GM12878 (cell line): ENCODE results near the gene MZB1. TPM values are rescaled to one million over a fixed set of nuclear protein-coding genes. Genes with fewer than 3 reads are reported as not detected.

Source experiments
- BHLHE40 ChIP-seq, 2 experiments: fragments of 450-650 bp in 1 of 2; IDR thresholded peaks; 2 replicates each; pipeline ENCODE4 v1.6.1; 2011 to 2017; ENCODE audit warnings: low read depth in 2 of 2, borderline replicate concordance in 1 of 2, improper control_type of control experiment in 1 of 2, low read length in 1 of 2, mild to moderate bottlenecking in 1 of 2
- ETV6 ChIP-seq, 2 experiments: fragments of 450-650 bp in 1 of 2; IDR thresholded peaks in 1 of 2; conservative IDR thresholded peaks in 1 of 2; 2 replicates each; pipeline ENCODE4 v1.6.1; 2014; ENCODE audit warnings: antibody characterized with exemption in 1 of 2, borderline replicate concordance in 1 of 2, low read depth in 1 of 2, mild to moderate bottlenecking in 1 of 2, moderate library complexity in 1 of 2
- KLF5 ChIP-seq: fragments of 450-650 bp; IDR thresholded peaks from 2 replicates; pipeline ENCODE4 v1.6.1; 2014; ENCODE audit warnings: mild to moderate bottlenecking; ENCODE audit not compliant: partially characterized antibody
- RAD21 ChIP-seq: IDR thresholded peaks from 2 replicates; pipeline ENCODE4 v1.6.1; 2011; ENCODE audit warnings: mild to moderate bottlenecking, low read depth, low read length, moderate library complexity; ENCODE audit not compliant: insufficient read depth
- RB1 ChIP-seq: fragments of 450-650 bp; formaldehyde crosslinking; IDR thresholded peaks from 2 replicates; pipeline ENCODE4 v1.6.1; 2017; ENCODE audit warnings: mild to moderate bottlenecking, borderline replicate concordance
- SIX5 ChIP-seq: IDR thresholded peaks from 2 replicates; pipeline ENCODE4 v1.6.1; 2011; ENCODE audit warnings: mild to moderate bottlenecking, low read depth, low read length, moderate library complexity; ENCODE audit not compliant: severe bottlenecking
- polyA plus RNA-seq, 11 experiments: library from polyadenylated mRNA; depleted of rRNA in 4 of 11; unstranded in 6 of 11; stranded (reverse) in 5 of 11; fragments of >200 nt; fragmentation: Nextera tagmentation in 4 of 11; fragmentation: Illumina TruSeq in 1 of 11; extraction: Ambion mirVana in 4 of 11; extraction: Trizol in 1 of 11; gene quantifications; 1 replicate in 1 of 11; 2 replicates in 10 of 11; pipeline versions ENCODE4 v1.2.1 to v1.2.3, GENCODE V29; 2011 to 2016; ENCODE audit warnings: inconsistent platforms in 2 of 11, missing spikeins in 2 of 11, low read depth in 1 of 11
- total RNA-seq, 4 experiments: library from RNA; depleted of rRNA in 3 of 4; stranded (reverse); fragments of >200 nt in 3 of 4; fragmentation: Illumina TruSeq in 1 of 4; extraction: Trizol in 1 of 4; gene quantifications; 2 replicates each; pipeline versions ENCODE4 v1.2.1 to v1.2.3, GENCODE V29; 2013 to 2021
- TF ChIP-seq, protein P1 (sequence below), 3 experiments: IDR thresholded peaks in 2 of 3; conservative IDR thresholded peaks in 1 of 3; 2 replicates each; pipeline ENCODE4 v1.5.1; 2011; ENCODE audit warnings: low read depth in 3 of 3, low read length in 3 of 3, mild to moderate bottlenecking in 3 of 3, control low read depth in 2 of 3, moderate library complexity in 2 of 3, inconsistent platforms in 1 of 3, mixed read lengths in 1 of 3; ENCODE audit not compliant: control insufficient read depth in 2 of 3, insufficient read depth in 1 of 3; ENCODE audit errors: extremely low read depth in 1 of 3
- TF ChIP-seq, protein P2 (sequence below): fragments of 450-650 bp; formaldehyde crosslinking; IDR thresholded peaks from 2 replicates; pipeline ENCODE4 v1.5.0; 2022; ENCODE audit warnings: mild to moderate bottlenecking, missing genetic modification characterization
- TF ChIP-seq, protein P3 (sequence below): fragments of 450-650 bp; conservative IDR thresholded peaks from 2 replicates; pipeline ENCODE4 v1.6.1; 2017; ENCODE audit warnings: mild to moderate bottlenecking, moderate library complexity
- TF ChIP-seq, protein P4 (sequence below): fragments of 450-650 bp; IDR thresholded peaks from 2 replicates; pipeline ENCODE4 v1.6.1; 2017; ENCODE audit warnings: mild to moderate bottlenecking, moderate library complexity
- TF ChIP-seq, protein P5 (sequence below): fragments of 450-650 bp; IDR thresholded peaks from 2 replicates; pipeline ENCODE4 v1.6.1; 2018; ENCODE audit warnings: borderline replicate concordance, mild to moderate bottlenecking; ENCODE audit not compliant: partially characterized antibody

The MZB1 gene
- total and polyA plus RNA-seq, 10 of the 15 experiments (the other 5 are each of a cell fraction or from before 2014, with no cell fraction given), result 19.3 to 406 (median 188) TPM

DNA sequence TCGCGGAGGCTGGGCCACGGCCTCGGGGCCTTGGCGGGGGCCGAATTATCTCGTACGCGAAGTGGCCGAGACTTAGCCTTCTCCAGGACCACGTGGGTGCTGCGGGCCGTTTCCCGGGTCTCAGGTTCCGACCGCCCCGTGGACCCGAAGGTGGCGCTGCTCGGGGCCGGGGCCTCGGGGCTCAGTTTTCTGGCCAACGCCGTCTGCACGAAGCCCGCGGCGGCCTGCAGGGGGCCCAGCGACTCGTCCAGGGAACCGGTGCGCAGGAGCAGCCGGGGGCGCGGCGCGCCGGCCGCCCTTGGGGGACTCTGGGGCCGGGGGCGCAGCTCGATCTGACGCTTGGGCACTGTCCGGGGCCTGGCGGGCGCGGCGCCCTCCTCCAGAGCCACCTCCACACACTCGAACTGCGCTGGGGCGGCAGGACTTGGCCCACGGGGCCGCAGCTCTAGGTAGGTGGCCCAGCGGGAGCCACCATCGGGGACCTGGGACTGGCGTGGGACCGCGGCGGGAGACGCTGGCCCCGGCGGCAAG lies 4.5 kb upstream of the MZB1 start (continued):
- TF ChIP-seq, protein P1, sequence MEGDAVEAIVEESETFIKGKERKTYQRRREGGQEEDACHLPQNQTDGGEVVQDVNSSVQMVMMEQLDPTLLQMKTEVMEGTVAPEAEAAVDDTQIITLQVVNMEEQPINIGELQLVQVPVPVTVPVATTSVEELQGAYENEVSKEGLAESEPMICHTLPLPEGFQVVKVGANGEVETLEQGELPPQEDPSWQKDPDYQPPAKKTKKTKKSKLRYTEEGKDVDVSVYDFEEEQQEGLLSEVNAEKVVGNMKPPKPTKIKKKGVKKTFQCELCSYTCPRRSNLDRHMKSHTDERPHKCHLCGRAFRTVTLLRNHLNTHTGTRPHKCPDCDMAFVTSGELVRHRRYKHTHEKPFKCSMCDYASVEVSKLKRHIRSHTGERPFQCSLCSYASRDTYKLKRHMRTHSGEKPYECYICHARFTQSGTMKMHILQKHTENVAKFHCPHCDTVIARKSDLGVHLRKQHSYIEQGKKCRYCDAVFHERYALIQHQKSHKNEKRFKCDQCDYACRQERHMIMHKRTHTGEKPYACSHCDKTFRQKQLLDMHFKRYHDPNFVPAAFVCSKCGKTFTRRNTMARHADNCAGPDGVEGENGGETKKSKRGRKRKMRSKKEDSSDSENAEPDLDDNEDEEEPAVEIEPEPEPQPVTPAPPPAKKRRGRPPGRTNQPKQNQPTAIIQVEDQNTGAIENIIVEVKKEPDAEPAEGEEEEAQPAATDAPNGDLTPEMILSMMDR (IDR thresholded peaks at IDR 0.05 in 2 of 3, conservative IDR thresholded peaks at IDR 0.05 in 1 of 3; ENCODE audit: control insufficient read depth in 2 of 3, extremely low read depth in 1 of 3, insufficient read depth in 1 of 3, low read depth in 3 of 3, low read length in 3 of 3), result peak; percentile 50 to 72 (median 60)
- TF ChIP-seq, protein P2, sequence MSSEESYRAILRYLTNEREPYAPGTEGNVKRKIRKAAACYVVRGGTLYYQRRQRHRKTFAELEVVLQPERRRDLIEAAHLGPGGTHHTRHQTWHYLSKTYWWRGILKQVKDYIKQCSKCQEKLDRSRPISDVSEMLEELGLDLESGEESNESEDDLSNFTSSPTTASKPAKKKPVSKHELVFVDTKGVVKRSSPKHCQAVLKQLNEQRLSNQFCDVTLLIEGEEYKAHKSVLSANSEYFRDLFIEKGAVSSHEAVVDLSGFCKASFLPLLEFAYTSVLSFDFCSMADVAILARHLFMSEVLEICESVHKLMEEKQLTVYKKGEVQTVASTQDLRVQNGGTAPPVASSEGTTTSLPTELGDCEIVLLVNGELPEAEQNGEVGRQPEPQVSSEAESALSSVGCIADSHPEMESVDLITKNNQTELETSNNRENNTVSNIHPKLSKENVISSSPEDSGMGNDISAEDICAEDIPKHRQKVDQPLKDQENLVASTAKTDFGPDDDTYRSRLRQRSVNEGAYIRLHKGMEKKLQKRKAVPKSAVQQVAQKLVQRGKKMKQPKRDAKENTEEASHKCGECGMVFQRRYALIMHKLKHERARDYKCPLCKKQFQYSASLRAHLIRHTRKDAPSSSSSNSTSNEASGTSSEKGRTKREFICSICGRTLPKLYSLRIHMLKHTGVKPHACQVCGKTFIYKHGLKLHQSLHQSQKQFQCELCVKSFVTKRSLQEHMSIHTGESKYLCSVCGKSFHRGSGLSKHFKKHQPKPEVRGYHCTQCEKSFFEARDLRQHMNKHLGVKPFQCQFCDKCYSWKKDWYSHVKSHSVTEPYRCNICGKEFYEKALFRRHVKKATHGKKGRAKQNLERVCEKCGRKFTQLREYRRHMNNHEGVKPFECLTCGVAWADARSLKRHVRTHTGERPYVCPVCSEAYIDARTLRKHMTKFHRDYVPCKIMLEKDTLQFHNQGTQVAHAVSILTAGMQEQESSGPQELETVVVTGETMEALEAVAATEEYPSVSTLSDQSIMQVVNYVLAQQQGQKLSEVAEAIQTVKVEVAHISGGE (CRISPR knock-in tag), result no peak
- TF ChIP-seq BHLHE40 (IDR thresholded peaks at IDR 0.05; ENCODE audit: borderline replicate concordance in 1 of 2, low read depth in 2 of 2, low read length in 1 of 2) (no peak; a peak in 1 of 4 replicates), RAD21 (peak; percentile 39; the same call in 1 of the 2 replicates), KLF5 (peak; percentile 51), ETV6 (conservative IDR thresholded peaks at IDR 0.05 in 1 of 2, IDR thresholded peaks at IDR 0.05 in 1 of 2; ENCODE audit: borderline replicate concordance in 1 of 2, low read depth in 1 of 2) (no peak), SIX5 (no peak), RB1 (peak; percentile 45; the same call in 1 of the 2 replicates)
- TF ChIP-seq, protein P3, sequence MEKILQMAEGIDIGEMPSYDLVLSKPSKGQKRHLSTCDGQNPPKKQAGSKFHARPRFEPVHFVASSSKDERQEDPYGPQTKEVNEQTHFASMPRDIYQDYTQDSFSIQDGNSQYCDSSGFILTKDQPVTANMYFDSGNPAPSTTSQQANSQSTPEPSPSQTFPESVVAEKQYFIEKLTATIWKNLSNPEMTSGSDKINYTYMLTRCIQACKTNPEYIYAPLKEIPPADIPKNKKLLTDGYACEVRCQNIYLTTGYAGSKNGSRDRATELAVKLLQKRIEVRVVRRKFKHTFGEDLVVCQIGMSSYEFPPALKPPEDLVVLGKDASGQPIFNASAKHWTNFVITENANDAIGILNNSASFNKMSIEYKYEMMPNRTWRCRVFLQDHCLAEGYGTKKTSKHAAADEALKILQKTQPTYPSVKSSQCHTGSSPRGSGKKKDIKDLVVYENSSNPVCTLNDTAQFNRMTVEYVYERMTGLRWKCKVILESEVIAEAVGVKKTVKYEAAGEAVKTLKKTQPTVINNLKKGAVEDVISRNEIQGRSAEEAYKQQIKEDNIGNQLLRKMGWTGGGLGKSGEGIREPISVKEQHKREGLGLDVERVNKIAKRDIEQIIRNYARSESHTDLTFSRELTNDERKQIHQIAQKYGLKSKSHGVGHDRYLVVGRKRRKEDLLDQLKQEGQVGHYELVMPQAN, result 0 out of 2 replicates have a peak, but pooled peaks have one; percentile 19
- TF ChIP-seq, protein P4, sequence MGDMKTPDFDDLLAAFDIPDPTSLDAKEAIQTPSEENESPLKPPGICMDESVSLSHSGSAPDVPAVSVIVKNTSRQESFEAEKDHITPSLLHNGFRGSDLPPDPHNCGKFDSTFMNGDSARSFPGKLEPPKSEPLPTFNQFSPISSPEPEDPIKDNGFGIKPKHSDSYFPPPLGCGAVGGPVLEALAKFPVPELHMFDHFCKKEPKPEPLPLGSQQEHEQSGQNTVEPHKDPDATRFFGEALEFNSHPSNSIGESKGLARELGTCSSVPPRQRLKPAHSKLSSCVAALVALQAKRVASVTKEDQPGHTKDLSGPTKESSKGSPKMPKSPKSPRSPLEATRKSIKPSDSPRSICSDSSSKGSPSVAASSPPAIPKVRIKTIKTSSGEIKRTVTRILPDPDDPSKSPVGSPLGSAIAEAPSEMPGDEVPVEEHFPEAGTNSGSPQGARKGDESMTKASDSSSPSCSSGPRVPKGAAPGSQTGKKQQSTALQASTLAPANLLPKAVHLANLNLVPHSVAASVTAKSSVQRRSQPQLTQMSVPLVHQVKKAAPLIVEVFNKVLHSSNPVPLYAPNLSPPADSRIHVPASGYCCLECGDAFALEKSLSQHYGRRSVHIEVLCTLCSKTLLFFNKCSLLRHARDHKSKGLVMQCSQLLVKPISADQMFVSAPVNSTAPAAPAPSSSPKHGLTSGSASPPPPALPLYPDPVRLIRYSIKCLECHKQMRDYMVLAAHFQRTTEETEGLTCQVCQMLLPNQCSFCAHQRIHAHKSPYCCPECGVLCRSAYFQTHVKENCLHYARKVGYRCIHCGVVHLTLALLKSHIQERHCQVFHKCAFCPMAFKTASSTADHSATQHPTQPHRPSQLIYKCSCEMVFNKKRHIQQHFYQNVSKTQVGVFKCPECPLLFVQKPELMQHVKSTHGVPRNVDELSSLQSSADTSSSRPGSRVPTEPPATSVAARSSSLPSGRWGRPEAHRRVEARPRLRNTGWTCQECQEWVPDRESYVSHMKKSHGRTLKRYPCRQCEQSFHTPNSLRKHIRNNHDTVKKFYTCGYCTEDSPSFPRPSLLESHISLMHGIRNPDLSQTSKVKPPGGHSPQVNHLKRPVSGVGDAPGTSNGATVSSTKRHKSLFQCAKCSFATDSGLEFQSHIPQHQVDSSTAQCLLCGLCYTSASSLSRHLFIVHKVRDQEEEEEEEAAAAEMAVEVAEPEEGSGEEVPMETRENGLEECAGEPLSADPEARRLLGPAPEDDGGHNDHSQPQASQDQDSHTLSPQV, result peak; percentile 49; the same call in 1 of the 2 replicates
- TF ChIP-seq, protein P5, sequence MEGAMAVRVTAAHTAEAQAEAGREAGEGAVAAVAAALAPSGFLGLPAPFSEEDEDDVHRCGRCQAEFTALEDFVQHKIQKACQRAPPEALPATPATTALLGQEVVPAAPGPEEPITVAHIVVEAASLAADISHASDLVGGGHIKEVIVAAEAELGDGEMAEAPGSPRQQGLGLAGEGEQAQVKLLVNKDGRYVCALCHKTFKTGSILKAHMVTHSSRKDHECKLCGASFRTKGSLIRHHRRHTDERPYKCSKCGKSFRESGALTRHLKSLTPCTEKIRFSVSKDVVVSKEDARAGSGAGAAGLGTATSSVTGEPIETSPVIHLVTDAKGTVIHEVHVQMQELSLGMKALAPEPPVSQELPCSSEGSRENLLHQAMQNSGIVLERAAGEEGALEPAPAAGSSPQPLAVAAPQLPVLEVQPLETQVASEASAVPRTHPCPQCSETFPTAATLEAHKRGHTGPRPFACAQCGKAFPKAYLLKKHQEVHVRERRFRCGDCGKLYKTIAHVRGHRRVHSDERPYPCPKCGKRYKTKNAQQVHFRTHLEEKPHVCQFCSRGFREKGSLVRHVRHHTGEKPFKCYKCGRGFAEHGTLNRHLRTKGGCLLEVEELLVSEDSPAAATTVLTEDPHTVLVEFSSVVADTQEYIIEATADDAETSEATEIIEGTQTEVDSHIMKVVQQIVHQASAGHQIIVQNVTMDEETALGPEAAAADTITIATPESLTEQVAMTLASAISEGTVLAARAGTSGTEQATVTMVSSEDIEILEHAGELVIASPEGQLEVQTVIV, result no peak
